ENCODE data around the gene OR2AG1. TPM values are rescaled to one million over a fixed set of nuclear protein-coding genes. Genes with fewer than 3 reads are reported as not detected.

OR2AG1 gene
- total RNA-seq (under 1 TPM in 2 of 7 donors, not detected in 5; 0.20 to 0.26 TPM), polyA plus RNA-seq (not detected)
- long read RNA-seq, donor 1: 0 reads
- long read RNA-seq, donor 2: 0 reads

GRCh38 chr11:6782720-6783119 lies at the start of gene OR2AG1:
OR2AG1 (plus strand) TSS chr11:6783020; CDS start chr11:6785038, 2,018 bp downstream.
- Histone ChIP-seq H3K36me3 (no peaks in the 10 kb centered on the region), H3K4me3 (no peak within 1 kb of the TSS), H3K9me3 (no peaks in the 10 kb centered on the region), H3K27me3 (replicated peaks in 1 of 7) (no peaks in the 10 kb centered on the region), H3K27ac (no peak within 1 kb of the TSS), H3K4me1 (no peaks in the 10 kb centered on the region)
- no peak for DNase-seq
- WGBS, 5 donors: 71 to 85% (median 75%) methylated on average over 2 of the region's 2 CpGs
- intact Hi-C loops (cut with DNase I; ENCODE audit: low total_unique reads): no loop called here
- TF ChIP-seq CTCF (IDR thresholded peaks at IDR 0.05 in 8 of 11, conservative IDR thresholded peaks at IDR 0.05 in 3 of 11) (no peak), POLR2AphosphoS5 (IDR thresholded peaks at IDR 0.05) (no peak), POLR2A (IDR thresholded peaks at IDR 0.05) (no peak)

DNA sequence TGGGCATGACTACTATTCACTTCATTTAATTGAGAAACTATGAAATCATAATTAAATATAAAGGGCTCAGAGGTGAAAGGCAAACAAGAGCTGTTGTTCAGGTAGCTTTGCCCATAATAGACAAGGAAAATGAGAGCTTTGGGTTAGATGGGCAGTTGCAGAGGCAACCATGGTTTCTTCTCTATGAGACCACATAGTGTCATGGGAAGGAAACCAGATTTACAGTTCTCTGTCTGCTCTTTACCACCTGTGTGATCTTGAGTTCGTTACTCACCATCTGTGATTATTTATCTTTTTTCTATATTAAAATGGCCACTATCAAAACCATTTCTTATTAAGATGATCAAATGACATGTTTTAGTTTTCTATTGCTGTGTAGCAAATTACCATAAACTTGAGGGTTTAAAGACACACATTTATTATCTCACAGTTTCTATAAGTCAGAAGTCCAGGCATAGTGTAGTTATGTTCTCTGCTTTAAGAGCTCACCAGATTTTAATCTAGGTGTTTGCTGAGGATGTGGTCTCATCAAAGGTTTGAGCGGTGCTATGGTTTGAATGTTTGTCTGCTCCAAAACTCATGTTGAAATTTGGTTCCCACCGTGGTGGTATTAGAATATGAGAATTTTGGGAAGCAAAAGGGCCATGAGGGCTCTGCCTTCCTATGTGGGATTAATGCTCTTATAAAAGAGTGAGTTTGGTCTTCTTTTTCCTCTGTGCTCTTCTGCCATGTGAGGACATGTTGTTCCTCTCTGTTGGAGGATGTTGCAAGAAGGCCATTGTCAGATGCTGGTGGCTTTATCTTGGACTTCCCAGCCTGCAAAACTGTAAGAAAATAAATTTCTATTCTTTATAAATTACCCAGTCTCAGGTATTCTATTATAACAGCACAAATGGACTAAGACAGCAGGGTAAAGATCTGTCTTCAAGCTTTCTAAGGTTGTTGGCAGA lies 49.2 kb upstream of the OR2AG1 start:
- DNase-seq: no peak
- H3K27me3 ChIP-seq (replicated peaks in 1 of 7): no peaks in the 10 kb centered on the region
- H3K4me1 ChIP-seq: peaks cover 23 to 69% (median 63%) of the 10 kb centered on the region in 6 donors
- intact Hi-C loops (cut with DNase I; ENCODE audit: low total_unique reads): no loop called here
- TF ChIP-seq POLR2A (IDR thresholded peaks at IDR 0.05): no peak
- no peak for TF ChIP-seq CTCF (IDR thresholded peaks at IDR 0.05 in 8 of 11, conservative IDR thresholded peaks at IDR 0.05 in 3 of 11)
- TF ChIP-seq POLR2AphosphoS5 (IDR thresholded peaks at IDR 0.05): no peak
- H3K9me3 ChIP-seq: peaks cover 0 to 3% (median 0%) of the 10 kb centered on the region in 8 donors
- no peak overlapping the region for H3K4me3 ChIP-seq
- 60 to 71% (median 69%) methylated on average over 3 of the region's 3 CpGs for WGBS, 5 donors
- H3K27ac ChIP-seq: peak overlapping the region in 5 of 8 donors; percentile 9 to 62 (median 45)
- H3K36me3 ChIP-seq: peaks cover 0 to 72% (median 2%) of the 10 kb centered on the region in 6 donors

- DNase-seq: no peak
- intact Hi-C loops (cut with DNase I; ENCODE audit: low total_unique reads): no loop called here
- no peak overlapping the region for H3K4me3 ChIP-seq
- H3K4me1 ChIP-seq: peaks cover 30 to 69% (median 65%) of the 10 kb centered on the region in 6 donors
- peaks cover 0 to 3% (median 0%) of the 10 kb centered on the region in 8 donors for H3K9me3 ChIP-seq
- H3K27ac ChIP-seq: peak overlapping the region in 4 of 8 donors; percentile 13 to 62 (median 46)
- no peaks in the 10 kb centered on the region for H3K27me3 ChIP-seq (replicated peaks in 1 of 7)
- H3K36me3 ChIP-seq: peaks cover 0 to 72% (median 2%) of the 10 kb centered on the region in 6 donors
- TF ChIP-seq POLR2AphosphoS5 (IDR thresholded peaks at IDR 0.05): no peak
- TF ChIP-seq CTCF (IDR thresholded peaks at IDR 0.05 in 8 of 11, conservative IDR thresholded peaks at IDR 0.05 in 3 of 11): no peak
- no peak for TF ChIP-seq POLR2A (IDR thresholded peaks at IDR 0.05)
- WGBS, 5 donors: 74 to 81% (median 77%) methylated on average over 3 of the region's 3 CpGs
These were observed 48.2 kb upstream of the OR2AG1 start for GRCh38 chr11:6734616-6735015.

DNA sequence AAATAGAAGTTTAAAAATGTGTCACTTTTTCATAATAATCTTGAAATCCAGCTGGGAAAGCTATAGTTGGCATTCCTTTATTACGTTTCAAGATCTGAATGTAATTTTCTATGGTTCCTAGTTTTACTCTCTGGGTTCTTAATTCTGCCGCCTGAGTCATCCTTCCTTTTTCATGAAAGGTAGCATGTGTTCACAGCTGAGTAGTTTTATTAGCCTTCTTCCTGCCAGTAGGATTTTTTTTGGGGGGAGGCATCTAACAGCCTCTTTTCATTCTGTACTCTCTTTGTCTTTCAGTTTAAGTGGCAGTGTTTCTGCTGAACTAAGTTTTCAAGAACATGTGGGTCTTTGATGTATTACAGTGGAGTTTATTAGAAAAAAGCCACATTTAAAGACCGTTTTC lies 47.5 kb upstream of the OR2AG1 start:
- no peaks in the 10 kb centered on the region for H3K27me3 ChIP-seq (replicated peaks in 1 of 7)
- peak overlapping the region in 6 of 8 donors; percentile 3 to 62 (median 31) for H3K27ac ChIP-seq
- peaks cover 0 to 78% (median 2%) of the 10 kb centered on the region in 6 donors for H3K36me3 ChIP-seq
- intact Hi-C loops (cut with DNase I; ENCODE audit: low total_unique reads): no loop called here
- H3K4me1 ChIP-seq: peaks cover 30 to 75% (median 71%) of the 10 kb centered on the region in 6 donors
- no peak overlapping the region for H3K4me3 ChIP-seq
- peaks cover 0 to 3% (median 0%) of the 10 kb centered on the region in 8 donors for H3K9me3 ChIP-seq
- TF ChIP-seq CTCF (IDR thresholded peaks at IDR 0.05 in 8 of 11, conservative IDR thresholded peaks at IDR 0.05 in 3 of 11) (no peak), POLR2A (IDR thresholded peaks at IDR 0.05) (no peak), POLR2AphosphoS5 (IDR thresholded peaks at IDR 0.05) (no peak)
- DNase-seq: no peak
- 31 to 42% (median 35%) methylated on average over 3 of the region's 3 CpGs for WGBS, 5 donors
